ENCODE results near the gene CRTC3.
"Not testable (repeated sequence)": the region's sequence is repeated elsewhere in the genome, so short reads cannot be mapped to it uniquely, and the experiment has no call there.

CRTC3 gene

GRCh38 chr15:90520365-90520764 is 9.4 kb upstream of the CRTC3 start:
- DNase-seq (ENCODE audit: low read depth in 1 of 2, low spot score in 1 of 2), result no peak

- no peak for DNase-seq (ENCODE audit: low read depth in 1 of 2, low spot score in 1 of 2)
These were observed 6.3 kb upstream of the CRTC3 start for GRCh38 chr15:90523373-90523772.

- DNase-seq (ENCODE audit: low read depth in 1 of 2, low spot score in 1 of 2), result not testable (repeated sequence)
These were observed 5.5 kb upstream of the CRTC3 start for GRCh38 chr15:90524018-90524803.

- DNase-seq (ENCODE audit: low read depth in 1 of 2, low spot score in 1 of 2), result no peak
These were observed 732 bp upstream of the CRTC3 start for GRCh38 chr15:90529011-90529370.

GRCh38 chr15:90530250-90531051 is 728 bp downstream of the CRTC3 start:
- peak in 1 of 2 donors; percentile 31 for DNase-seq (ENCODE audit: low read depth in 1 of 2, low spot score in 1 of 2)

GRCh38 chr15:90531147-90531546 is 1.4 kb downstream of the CRTC3 start:
- DNase-seq (ENCODE audit: low read depth in 1 of 2, low spot score in 1 of 2), result no peak

- DNase-seq (ENCODE audit: low read depth in 1 of 2, low spot score in 1 of 2), result no peak
These were observed 5.5 kb downstream of the CRTC3 start for GRCh38 chr15:90535254-90535653.

GRCh38 chr15:90539789-90540188 is 10.1 kb downstream of the CRTC3 start:
- DNase-seq (ENCODE audit: low read depth in 1 of 2, low spot score in 1 of 2), result peak in 1 of 2 donors; percentile 36

GRCh38 chr15:90540768-90541167 is 11.0 kb downstream of the CRTC3 start:
- no peak for DNase-seq (ENCODE audit: low read depth in 1 of 2, low spot score in 1 of 2)

- no peak for DNase-seq (ENCODE audit: low read depth in 1 of 2, low spot score in 1 of 2)
These were observed 15.4 kb downstream of the CRTC3 start for GRCh38 chr15:90545095-90545494.

GRCh38 chr15:90547540-90547939 is 17.8 kb downstream of the CRTC3 start:
- DNase-seq (ENCODE audit: low read depth in 1 of 2, low spot score in 1 of 2), result no peak

- DNase-seq (ENCODE audit: low read depth in 1 of 2, low spot score in 1 of 2), result no peak
These were observed 21.2 kb downstream of the CRTC3 start for GRCh38 chr15:90550919-90551318.

GRCh38 chr15:90552162-90552928 is 22.6 kb downstream of the CRTC3 start:
- DNase-seq (ENCODE audit: low read depth in 1 of 2, low spot score in 1 of 2), result no peak

- no peak for DNase-seq (ENCODE audit: low read depth in 1 of 2, low spot score in 1 of 2)
These were observed 23.1 kb downstream of the CRTC3 start for GRCh38 chr15:90552929-90553211.

- DNase-seq (ENCODE audit: low read depth in 1 of 2, low spot score in 1 of 2), result no peak
These were observed 23.6 kb downstream of the CRTC3 start for GRCh38 chr15:90553248-90553745.

- DNase-seq (ENCODE audit: low read depth in 1 of 2, low spot score in 1 of 2), result no peak
These were observed 27.7 kb downstream of the CRTC3 start for GRCh38 chr15:90557186-90558084.

- DNase-seq (ENCODE audit: low read depth in 1 of 2, low spot score in 1 of 2), result no peak
These were observed 28.4 kb downstream of the CRTC3 start for GRCh38 chr15:90558171-90558573.

GRCh38 chr15:90559119-90559518 is 29.4 kb downstream of the CRTC3 start:
- no peak for DNase-seq (ENCODE audit: low read depth in 1 of 2, low spot score in 1 of 2)

GRCh38 chr15:90560229-90560776 is 30.6 kb downstream of the CRTC3 start:
- DNase-seq (ENCODE audit: low read depth in 1 of 2, low spot score in 1 of 2), result no peak

Data from activated CD4-positive, alpha-beta T cell treated with anti-CD3 and anti-CD28 coated beads, Interleukin-2, amount 50 U/mL, for 24 hours (primary cell).